Measurements from ENCODE around the gene CECR2.

GRCh38 chr22:17513612-17514011 is 144.4 kb downstream of the CECR2 start:
- TF ChIP-seq TAF1 (IDR thresholded peaks at IDR 0.05; ENCODE audit: borderline replicate concordance, insufficient read depth, low read length) = no peak
- no peak for TF ChIP-seq POLR2AphosphoS5 (IDR thresholded peaks at IDR 0.05; ENCODE audit: low read depth, low read length)

Measured in PFSK-1 (cell line).